Pons (tissue), 1 donor: ENCODE measurements around the gene SLC13A3.

Experiments
- DNase-seq: peaks from one replicate; pipeline ENCODE4 v3.0.0-alpha.2; 2016; ENCODE audit warnings: low spot score

SLC13A3 gene

DNA sequence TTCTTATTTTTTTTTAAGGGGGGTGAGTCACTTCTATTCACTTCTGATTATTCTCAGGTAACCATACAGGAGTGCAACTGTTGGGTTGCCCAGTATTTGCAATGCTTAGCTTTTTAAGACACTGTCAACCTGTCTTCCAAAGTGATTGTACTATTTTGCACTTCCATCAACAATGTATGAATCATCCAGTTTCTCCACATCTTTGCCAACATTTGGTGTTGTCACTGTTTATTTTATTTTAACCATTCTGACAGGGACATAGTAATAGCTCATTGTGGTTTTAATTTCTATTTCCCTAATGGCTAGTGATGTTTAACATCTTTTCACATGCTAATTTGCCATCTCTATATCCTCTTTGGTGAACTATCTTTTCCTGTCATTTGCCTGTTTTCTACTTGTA, 1.4 kb upstream of the SLC13A3 start:
- DNase-seq, result no peak

DNA sequence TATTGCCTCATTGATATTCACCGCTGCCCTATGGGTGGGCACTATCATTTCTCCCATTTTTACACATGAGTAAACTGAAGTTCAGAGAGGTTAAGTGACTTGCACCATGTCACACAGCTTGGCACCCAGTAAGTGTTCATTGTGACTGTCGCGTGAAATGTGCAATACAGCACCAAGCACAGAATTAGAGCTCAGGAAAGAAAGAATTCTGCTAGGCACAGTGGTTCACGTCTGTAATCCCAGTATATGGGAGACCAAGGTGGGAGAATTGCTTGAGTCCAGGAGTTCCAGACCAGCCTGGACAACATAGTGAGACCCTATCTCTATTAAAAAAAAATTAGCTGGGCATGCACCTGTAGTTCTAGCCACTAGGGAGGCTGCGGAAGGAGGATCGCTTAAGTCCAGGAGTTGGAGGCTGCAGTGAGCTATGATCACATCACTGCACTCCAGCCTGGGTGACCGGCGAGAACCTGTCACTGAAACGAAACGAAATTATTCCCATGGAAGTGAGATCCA, 626 bp downstream of the SLC13A3 start:
- DNase-seq, result no peak

- no peak for DNase-seq
Observed at GRCh38 chr20:46649965-46650542, 1.2 kb downstream of the SLC13A3 start.

DNA sequence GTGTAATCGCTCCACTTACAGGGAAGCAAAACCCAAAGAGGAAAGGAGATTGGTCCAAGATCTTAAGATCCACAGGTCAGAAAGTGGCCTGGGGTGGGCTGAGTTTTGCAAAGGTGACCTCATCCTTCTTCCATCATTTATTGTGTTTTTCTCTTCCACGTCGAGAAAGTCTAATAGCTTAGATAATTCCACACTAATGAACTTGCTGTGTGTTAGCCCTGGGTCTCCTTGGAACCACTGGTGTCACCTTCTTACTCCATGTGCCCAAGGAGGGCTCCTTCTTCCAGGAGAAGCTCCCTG, 1.7 kb downstream of the SLC13A3 start:
- DNase-seq, result no peak

GRCh38 chr20:46648903-46649649, 2.2 kb downstream of the SLC13A3 start:
- peak; percentile 51 for DNase-seq

- DNase-seq, result peak; percentile 86
Observed at GRCh38 chr20:46647469-46647868, 3.8 kb downstream of the SLC13A3 start.

DNA sequence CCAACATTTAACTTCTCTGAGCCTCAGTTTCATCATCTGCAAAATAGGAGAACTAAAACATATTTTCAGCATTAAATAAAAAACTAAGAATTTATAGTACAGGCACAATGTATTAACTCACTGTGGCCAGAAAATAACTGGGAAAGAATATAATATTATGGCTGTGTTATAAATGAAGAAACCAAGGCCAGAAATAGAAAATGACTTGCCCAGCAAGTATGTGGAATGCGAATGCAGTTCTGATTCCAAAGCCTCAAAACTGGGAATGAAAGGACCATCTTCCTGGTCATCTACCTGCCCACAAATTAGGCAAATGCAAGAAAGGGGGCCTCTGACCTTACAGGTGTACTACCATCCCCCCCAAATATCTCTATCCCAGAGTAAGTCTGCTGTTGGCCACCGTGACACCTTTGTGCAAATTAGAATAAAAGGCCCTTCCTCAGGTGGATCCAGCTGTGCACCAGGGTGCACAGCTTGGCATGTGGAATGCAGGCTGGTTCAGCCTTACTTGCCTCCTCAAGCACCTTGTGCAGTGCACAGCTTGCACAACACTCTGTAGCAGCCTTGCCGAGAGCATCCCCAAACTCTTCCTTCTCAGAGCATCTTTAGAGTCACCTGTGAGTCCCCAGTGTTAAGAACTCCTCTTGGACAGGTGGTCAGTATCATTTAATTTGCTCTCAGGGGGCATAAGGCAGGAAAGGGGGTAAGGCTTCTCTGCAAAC, 4.4 kb downstream of the SLC13A3 start:
- DNase-seq, result no peak

GRCh38 chr20:46646122-46646521, 5.1 kb downstream of the SLC13A3 start:
- DNase-seq, result no peak

GRCh38 chr20:46644733-46645132, 6.5 kb downstream of the SLC13A3 start:
- DNase-seq, result no peak

DNA sequence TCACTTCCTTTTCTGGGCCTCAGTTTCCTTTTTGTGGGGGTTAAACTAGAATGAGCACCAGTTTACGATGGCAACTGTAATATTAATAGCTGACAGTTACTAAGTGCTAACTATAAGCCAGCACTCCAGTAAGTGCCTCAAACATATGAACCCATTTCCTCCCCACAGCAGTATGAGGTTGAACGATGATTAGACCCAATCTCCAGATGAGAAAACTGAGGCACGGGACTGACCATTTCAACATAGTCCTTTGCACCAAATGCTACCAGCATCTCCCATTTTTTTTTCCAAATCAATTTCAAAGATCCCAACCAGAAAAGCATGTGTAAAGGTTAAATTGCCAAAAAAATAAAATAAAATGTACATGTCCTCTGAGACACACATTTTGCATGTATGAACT, 7.1 kb downstream of the SLC13A3 start:
- no peak for DNase-seq

DNA sequence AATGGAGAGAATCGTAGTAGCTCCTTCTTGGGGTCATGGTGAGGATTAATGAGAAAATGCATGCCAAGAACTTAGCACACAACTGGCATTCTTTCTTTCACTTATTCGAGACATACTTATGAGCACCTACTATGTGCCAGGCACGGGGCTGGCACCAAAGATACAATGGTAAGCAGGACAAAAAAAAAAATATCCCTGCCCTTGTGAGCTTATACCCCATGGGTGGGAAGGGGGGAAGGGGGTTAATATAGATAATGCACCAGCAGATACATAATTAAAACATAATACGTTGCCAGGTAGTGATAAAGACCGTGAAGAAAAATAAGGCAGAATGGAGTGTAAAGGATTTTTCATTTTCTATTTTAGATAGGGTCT, 8.3 kb downstream of the SLC13A3 start:
- no peak for DNase-seq

DNA sequence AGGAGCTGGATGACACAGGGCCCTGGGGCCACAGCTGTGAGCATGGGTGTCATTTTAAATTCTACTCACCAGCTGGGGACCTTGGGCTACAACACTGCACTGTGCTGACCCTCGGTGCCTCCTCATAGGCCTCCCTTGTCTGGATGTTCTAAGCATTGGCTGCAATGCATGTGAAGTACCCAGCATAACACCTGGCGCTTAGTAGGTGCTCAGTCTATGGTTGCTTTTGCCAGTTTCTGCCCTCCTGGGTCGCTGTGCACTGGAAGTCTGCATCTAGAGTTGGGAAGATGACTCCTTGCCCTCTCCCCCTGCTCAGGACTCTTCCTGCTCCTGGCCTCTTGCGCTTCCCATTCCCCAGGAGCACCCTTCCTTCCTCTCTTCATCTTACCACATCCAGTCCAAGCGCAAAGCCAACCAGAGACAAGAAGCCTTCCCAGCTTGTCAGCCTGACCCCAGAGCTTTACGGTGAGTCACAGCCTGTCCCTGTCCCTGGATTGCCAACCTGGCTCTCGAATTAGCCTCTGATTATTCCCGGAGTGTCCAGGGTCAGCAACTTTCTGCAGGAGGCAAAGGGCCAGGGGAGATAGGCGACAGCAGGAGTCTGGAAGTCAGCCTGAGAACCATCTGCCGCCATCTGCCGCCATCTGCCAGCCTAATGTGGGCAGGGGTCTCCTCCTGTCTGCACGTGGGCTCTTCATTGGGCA, 8.8 kb downstream of the SLC13A3 start:
- no peak for DNase-seq

- DNase-seq, result no peak
Observed at GRCh38 chr20:46641424-46641823, 9.8 kb downstream of the SLC13A3 start.

GRCh38 chr20:46640536-46641311, 10.5 kb downstream of the SLC13A3 start:
- DNase-seq, result no peak

GRCh38 chr20:46640044-46640443, 11.2 kb downstream of the SLC13A3 start:
- no peak for DNase-seq

DNA sequence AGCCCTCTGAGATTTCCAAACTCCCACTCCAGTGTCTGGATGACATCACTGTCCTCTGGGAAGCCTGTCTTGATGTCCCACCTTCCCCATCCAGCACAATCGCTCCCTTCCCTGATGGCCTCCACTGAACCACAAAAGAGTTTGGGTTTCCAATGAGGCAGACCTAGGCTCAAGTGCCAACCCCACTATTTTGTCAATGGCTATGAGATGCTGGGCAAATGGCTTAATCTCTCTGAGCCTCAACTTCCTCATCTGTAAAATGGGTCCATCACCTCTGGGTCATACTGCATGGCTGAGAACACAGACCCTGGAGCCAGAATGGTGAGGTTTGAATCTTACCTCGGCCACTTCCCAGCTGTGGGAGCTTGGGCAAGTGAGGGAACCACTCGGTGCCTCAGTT, 11.7 kb downstream of the SLC13A3 start:
- no peak for DNase-seq

- DNase-seq, result no peak
Observed at GRCh38 chr20:46638898-46639274, 12.4 kb downstream of the SLC13A3 start.

DNA sequence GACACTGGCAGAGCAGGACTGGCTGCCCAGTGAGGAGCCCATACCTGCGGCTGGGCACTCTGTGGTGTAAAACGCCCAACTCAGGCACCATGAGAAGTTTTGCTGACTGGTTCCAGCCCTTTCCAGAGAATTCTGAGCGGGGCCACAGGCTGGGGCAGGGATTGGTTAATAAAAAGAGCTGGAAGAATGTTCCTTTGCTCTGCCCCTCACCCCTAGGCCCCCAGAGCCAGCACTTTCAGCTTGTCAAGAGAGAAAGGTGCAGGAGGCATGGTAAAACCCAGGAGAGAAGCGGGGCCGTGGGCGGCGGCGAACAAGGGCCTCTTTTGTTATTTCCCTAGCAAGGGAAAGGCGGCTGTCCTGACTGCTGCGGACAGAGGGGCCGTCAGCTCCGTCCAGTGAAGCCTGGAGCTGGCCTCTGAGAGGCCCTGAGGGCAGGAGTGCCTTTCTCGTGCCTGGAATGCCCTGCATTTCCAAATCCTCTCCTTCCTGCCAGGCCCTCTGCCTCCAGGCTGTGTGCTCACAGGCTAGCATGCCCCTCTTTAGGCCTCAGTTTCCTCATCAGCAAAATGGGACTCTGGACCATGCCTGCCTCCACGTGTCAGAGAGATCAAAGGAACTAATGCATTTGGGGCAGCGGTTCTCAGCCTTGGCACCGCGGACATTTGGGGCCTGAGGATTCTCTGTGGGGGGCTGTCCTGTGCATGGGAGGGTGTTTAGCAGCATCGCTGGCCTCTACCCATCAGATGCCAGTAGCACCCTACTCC, 12.9 kb downstream of the SLC13A3 start:
- DNase-seq, result peak; percentile 78

DNA sequence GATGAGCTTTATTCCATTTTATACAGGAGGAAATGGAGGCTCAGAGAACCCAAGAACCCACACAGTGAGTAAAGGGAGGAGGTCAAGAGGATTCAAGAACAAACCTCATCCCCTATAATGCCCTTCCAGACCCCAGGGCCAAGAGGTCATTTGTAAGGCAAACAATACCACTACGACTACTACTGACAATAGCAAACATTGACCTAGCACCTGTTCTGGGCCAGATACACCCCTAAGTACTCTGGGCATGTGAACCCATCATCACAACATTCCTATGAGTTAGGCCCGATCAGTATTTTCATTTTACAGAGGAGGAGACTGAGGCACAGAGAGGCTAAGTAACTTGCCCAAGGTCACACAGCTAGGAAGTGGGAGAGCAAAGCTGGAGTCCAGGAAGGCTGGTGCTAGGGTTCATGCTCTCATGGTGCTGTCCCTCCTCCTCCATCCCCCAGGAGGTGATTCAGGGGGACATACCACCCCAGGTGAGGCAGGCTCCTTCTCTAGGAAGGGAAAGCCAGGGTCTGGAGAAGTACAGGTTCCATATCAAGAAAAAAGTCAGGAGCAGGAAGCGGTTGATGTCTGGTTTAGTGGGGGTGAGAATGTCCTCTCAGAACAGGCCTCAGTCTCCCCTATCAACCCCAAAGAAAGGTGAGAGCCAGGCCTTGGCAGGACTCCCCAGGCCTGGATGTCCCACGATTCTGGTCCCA, 13.7 kb downstream of the SLC13A3 start:
- DNase-seq, result no peak

DNA sequence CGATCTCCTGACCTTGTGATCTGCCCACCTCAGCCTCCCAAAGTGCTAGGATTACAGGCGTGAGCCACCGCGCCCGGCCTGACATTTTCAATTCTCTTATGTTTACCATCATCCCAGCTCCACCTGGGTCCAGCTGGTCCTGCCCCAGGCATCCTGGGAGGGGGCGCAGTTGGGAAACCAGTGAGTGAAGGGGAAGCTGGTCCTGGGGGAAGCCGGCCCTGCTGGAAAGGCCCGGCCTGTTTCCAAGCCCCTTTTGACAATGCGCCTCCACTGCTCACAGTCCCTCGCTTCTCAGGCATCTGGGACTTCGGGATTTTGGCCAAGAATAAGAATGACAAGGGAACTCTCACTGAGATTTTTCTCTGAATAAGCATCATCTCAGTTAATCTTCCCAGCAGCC, 14.2 kb downstream of the SLC13A3 start:
- DNase-seq, result peak; percentile 54

DNA sequence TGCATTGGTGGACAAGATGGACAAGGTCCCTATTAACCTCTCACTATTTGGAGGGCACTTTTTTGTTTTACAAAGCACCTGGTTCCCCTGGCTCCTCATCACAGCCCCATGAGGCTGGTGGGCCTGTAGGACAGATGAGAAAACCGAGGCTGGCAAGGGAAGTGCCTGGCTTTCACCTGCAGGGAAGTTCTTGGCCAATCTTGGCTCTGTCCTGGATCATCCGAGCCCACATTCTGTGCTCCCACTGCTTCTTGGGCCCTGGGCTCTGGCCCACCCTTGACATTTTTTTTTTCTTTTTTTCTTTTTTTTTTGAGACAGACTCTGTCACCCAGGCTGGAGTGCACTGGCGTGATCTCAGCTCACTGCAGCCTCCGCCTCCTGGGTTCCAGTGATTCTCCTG, 14.7 kb downstream of the SLC13A3 start:
- DNase-seq, result no peak
